ENCODE data around the gene ARAP1. TPM values are rescaled to one million over a fixed set of nuclear protein-coding genes. Genes with fewer than 3 reads are reported as not detected.

The ARAP1 gene
- total RNA-seq, 1 experiment from 2014 or later, result 151 TPM

DNA sequence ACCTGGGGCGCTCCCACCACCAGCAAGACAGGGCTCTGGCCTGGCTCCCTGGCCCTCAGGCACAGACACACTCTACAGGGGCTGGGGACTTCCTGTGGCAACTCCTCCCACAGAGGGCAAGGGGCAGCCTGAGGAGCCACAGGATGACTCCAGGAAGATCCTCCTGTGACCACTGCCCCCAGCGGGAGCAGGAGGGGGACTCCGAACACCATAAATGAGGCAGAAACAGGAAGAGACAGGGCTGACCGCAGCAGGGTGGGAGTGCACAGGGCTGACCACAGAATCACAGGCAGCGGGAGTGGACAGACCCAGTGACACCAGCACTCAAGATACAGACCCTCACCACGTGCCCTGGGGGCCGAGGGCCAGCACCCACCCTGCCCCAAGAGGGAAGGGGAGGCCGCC lies 10.8 kb downstream of the ARAP1 start:
- Histone ChIP-seq H3K9me3 (ENCODE audit: insufficient read depth, low read depth) (no peaks in the 10 kb centered on the region), H3K4me3 (peak overlapping the region; percentile 5; the same call in 1 of the 2 replicates), H3K27me3 (ENCODE audit: insufficient read depth, low read depth) (no peaks in the 10 kb centered on the region), H4K20me1 (ENCODE audit: insufficient read depth) (no peaks in the 10 kb centered on the region), H3K9me2 (ENCODE audit: insufficient read depth) (no peaks in the 10 kb centered on the region), H3K4me1 (replicated peaks; ENCODE audit: insufficient read depth) (peaks cover 72% of the 10 kb centered on the region), H2AFZ (0 out of 2 replicates have a peak overlapping the region, but pooled peaks have one; percentile 17), H3F3A (ENCODE audit: insufficient read depth, low read depth) (peaks cover 49% of the 10 kb centered on the region; the same call in 1 of the 2 replicates), H3K79me2 (ENCODE audit: low read depth) (peaks cover 72% of the 10 kb centered on the region), H3K27ac (peak overlapping the region; percentile 76), H3K36me3 (ENCODE audit: low read depth) (no peaks in the 10 kb centered on the region), H3K4me2 (peak overlapping the region; percentile 62)
- DNase-seq, result peak; percentile 73 to 81
- CTCF ChIA-PET, result interaction anchor here (0.5 to 1.0 kb wide), 5 partner anchors 11 to 68 kb away, joined by 3 to 10 read pairs (median 3); partner anchors contain the start of gene STARD10
- TF ChIP-seq EZH2 (IDR thresholded peaks at IDR 0.05; ENCODE audit: low read depth), result no peak
- TF ChIP-seq, protein P1, sequence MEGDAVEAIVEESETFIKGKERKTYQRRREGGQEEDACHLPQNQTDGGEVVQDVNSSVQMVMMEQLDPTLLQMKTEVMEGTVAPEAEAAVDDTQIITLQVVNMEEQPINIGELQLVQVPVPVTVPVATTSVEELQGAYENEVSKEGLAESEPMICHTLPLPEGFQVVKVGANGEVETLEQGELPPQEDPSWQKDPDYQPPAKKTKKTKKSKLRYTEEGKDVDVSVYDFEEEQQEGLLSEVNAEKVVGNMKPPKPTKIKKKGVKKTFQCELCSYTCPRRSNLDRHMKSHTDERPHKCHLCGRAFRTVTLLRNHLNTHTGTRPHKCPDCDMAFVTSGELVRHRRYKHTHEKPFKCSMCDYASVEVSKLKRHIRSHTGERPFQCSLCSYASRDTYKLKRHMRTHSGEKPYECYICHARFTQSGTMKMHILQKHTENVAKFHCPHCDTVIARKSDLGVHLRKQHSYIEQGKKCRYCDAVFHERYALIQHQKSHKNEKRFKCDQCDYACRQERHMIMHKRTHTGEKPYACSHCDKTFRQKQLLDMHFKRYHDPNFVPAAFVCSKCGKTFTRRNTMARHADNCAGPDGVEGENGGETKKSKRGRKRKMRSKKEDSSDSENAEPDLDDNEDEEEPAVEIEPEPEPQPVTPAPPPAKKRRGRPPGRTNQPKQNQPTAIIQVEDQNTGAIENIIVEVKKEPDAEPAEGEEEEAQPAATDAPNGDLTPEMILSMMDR (conservative IDR thresholded peaks at IDR 0.05), result no peak
- no TSS peak for BruUV-seq (replicated peaks)
- POLR2A ChIA-PET (ENCODE audit: unreplicated experiment), result interaction anchor here (0.6 kb wide), 3 partner anchors 19 to 573 kb away, joined by 3 to 5 read pairs (median 4); no protein-coding TSS in a partner anchor
- intact Hi-C loops (cut with micrococcal nuclease; ENCODE audit: unreplicated experiment), result no loop called here

- Histone ChIP-seq H3K4me1 (replicated peaks; ENCODE audit: insufficient read depth) (peaks cover 78% of the 10 kb centered on the region), H3K79me2 (ENCODE audit: low read depth) (peaks cover 72% of the 10 kb centered on the region), H3K27me3 (ENCODE audit: insufficient read depth, low read depth) (no peaks in the 10 kb centered on the region), H4K20me1 (ENCODE audit: insufficient read depth) (no peaks in the 10 kb centered on the region), H3K9me3 (ENCODE audit: insufficient read depth, low read depth) (no peaks in the 10 kb centered on the region), H2AFZ (no peak overlapping the region), H3K36me3 (ENCODE audit: low read depth) (no peaks in the 10 kb centered on the region), H3K4me2 (peak overlapping the region; percentile 62), H3K27ac (peak overlapping the region; percentile 76), H3F3A (ENCODE audit: insufficient read depth, low read depth) (peaks cover 55% of the 10 kb centered on the region), H3K4me3 (peak overlapping the region; percentile 5; the same call in 1 of the 2 replicates), H3K9me2 (ENCODE audit: insufficient read depth) (no peaks in the 10 kb centered on the region)
- TF ChIP-seq, protein P1 (conservative IDR thresholded peaks at IDR 0.05), result no peak
- no peak for TF ChIP-seq EZH2 (IDR thresholded peaks at IDR 0.05; ENCODE audit: low read depth)
- intact Hi-C loops (cut with micrococcal nuclease; ENCODE audit: unreplicated experiment), result no loop called here
- BruUV-seq (replicated peaks), result no TSS peak
- ChIA-PET CTCF (interaction anchor here (0.5 to 1.0 kb wide), 4 partner anchors 11 to 69 kb away, joined by 3 to 5 read pairs (median 3); partner anchors contain the start of gene STARD10), POLR2A (ENCODE audit: unreplicated experiment) (interaction anchor here (0.6 kb wide), 4 partner anchors 18 to 574 kb away, joined by 3 to 5 read pairs (median 4); no protein-coding TSS in a partner anchor)
- DNase-seq, result peak in 1 of 2 experiments; percentile 25
Observed at GRCh38 chr11:72740562-72741428, 11.4 kb downstream of the ARAP1 start.

- peaks cover 63% of the 10 kb centered on the region for H3F3A ChIP-seq (ENCODE audit: insufficient read depth, low read depth)
- H2AFZ ChIP-seq, result no peak overlapping the region
- peak overlapping the region; percentile 76 for H3K27ac ChIP-seq
- peak overlapping the region; percentile 62 for H3K4me2 ChIP-seq
- H3K9me2 ChIP-seq (ENCODE audit: insufficient read depth), result no peaks in the 10 kb centered on the region
- ChIA-PET CTCF (no interaction called here), POLR2A (ENCODE audit: unreplicated experiment) (no interaction called here)
- H3K36me3 ChIP-seq (ENCODE audit: low read depth), result no peaks in the 10 kb centered on the region
- peaks cover 72% of the 10 kb centered on the region for H3K79me2 ChIP-seq (ENCODE audit: low read depth)
- intact Hi-C loops (cut with micrococcal nuclease; ENCODE audit: unreplicated experiment), result no loop called here
- no peaks in the 10 kb centered on the region for H3K27me3 ChIP-seq (ENCODE audit: insufficient read depth, low read depth)
- DNase-seq, result no peak
- TF ChIP-seq EZH2 (IDR thresholded peaks at IDR 0.05; ENCODE audit: low read depth), result no peak
- TF ChIP-seq, protein P1 (conservative IDR thresholded peaks at IDR 0.05), result no peak
- no peaks in the 10 kb centered on the region for H3K9me3 ChIP-seq (ENCODE audit: insufficient read depth, low read depth)
- H4K20me1 ChIP-seq (ENCODE audit: insufficient read depth), result no peaks in the 10 kb centered on the region
- H3K4me1 ChIP-seq (replicated peaks; ENCODE audit: insufficient read depth), result peaks cover 86% of the 10 kb centered on the region
- no peak overlapping the region for H3K4me3 ChIP-seq
- BruUV-seq (replicated peaks), result TSS peak; percentile 16
Observed at GRCh38 chr11:72740060-72740424, 12.2 kb downstream of the ARAP1 start.
